Body of pancreas (tissue), 4 donors: Measurements from ENCODE around the gene CAMK2N2. TPM values are rescaled to one million over a fixed set of nuclear protein-coding genes. Genes with fewer than 3 reads are reported as not detected.
A peak's percentile ranks its signal among the peaks of the same experiment; 100 is the strongest.

Source experiments
- ATAC-seq: fragments of 150-250 bp; one replicate; pipeline ENCODE4 v1.9.1; 2016
- DNase-seq, 4 donors: peaks; one replicate each; pipeline ENCODE4 v3.0.0-alpha.2; 2019
- H3K27ac ChIP-seq, 4 donors: fragments of 200-600 bp; sonication (generic); 1 replicate in 3 of 4; 2 replicates in 1 of 4; pipeline versions ENCODE4 v1.5.1 to v1.6.1; 2016 to 2019; ENCODE audit warnings: mild to moderate bottlenecking in 1 of 4, mixed read lengths in 1 of 4, moderate library complexity in 1 of 4
- H3K27me3 ChIP-seq, 2 donors: fragments of 200-600 bp; sonication (generic); one replicate each; pipeline ENCODE4 v1.6.0; 2016; ENCODE audit warnings: mild to moderate bottlenecking in 1 of 2
- H3K36me3 ChIP-seq, 2 donors: fragments of 200-600 bp; sonication (generic); replicated peaks in 1 of 2; 2 replicates each; pipeline ENCODE4 v1.5.1; 2016; ENCODE audit warnings: low read depth in 2 of 2; ENCODE audit not compliant: insufficient read depth in 1 of 2
- H3K4me1 ChIP-seq: fragments of 200-600 bp; sonication (generic); one replicate; pipeline ENCODE4 v1.6.0; 2016
- H3K4me3 ChIP-seq, 2 donors: fragments of 200-600 bp; sonication (generic); 1 replicate in 1 of 2; 2 replicates in 1 of 2; pipeline ENCODE4 v1.5.1; 2016 to 2019
- H3K9me3 ChIP-seq, 3 donors: fragments of 200-600 bp; sonication (generic); 1 replicate in 2 of 3; 2 replicates in 1 of 3; pipeline ENCODE4 v1.5.1; 2016
- CTCF ChIP-seq, 7 experiments: fragments of 450-650 bp in 4 of 7; fragments of 200-600 bp in 3 of 7; sonication (generic) in 3 of 7; IDR thresholded peaks; one replicate each; pipeline ENCODE4 v1.5.1; 2016 to 2019; ENCODE audit warnings: antibody characterized with exemption in 7 of 7
- POLR2A ChIP-seq, 3 donors: fragments of 450-650 bp; IDR thresholded peaks; one replicate each; pipeline ENCODE4 v1.6.1; 2016; ENCODE audit warnings: antibody characterized with exemption in 3 of 3, mild to moderate bottlenecking in 2 of 3
- WGBS, 2 donors: methylation state at CpG; one replicate each; pipeline ENCODE4 v1.1.5; 2017; 5-methylcytosine and 5-hydroxymethylcytosine counted together
- intact Hi-C: fragments of 100-400 bp; cut with DNase I; formaldehyde crosslinking; loops from one replicate; pipeline ENCODE4 v1.15.1; 2023
- microRNA counts, 2 donors: library from miRNA; unstranded; fragments of <30 nt; microRNA quantifications; one replicate each; lab custom pipeline; 2017
- microRNA-seq, 2 donors: library from miRNA; unstranded; fragments of <30 nt; microRNA quantifications; one replicate each; pipeline ENCODE4, GENCODE V29; 2016; ENCODE audit warnings: borderline number of aligned reads in 2 of 2, borderline replicate concordance in 2 of 2
- small RNA-seq: library from RNA; depleted of rRNA; stranded (forward); fragments of <200 nt; gene quantifications from one replicate; pipeline ENCODE3, GENCODE V24; 2016
- total RNA-seq, 2 donors: library from RNA; depleted of rRNA; stranded (reverse); fragments of >200 nt; gene quantifications; one replicate each; pipeline ENCODE4 v1.1.0, GENCODE V29; 2016

The CAMK2N2 gene
- total RNA-seq, 2 donors from 2014 or later = 1.6 to 1.8 TPM

- H3K4me1 ChIP-seq = no peaks in the 10 kb centered on the region
- TF ChIP-seq POLR2A (IDR thresholded peaks at IDR 0.05) = no peak
- TF ChIP-seq CTCF (IDR thresholded peaks at IDR 0.05) = no peak
Measured at GRCh38 chr3:184222521-184222920, 38.8 kb downstream of the CAMK2N2 start.

GRCh38 chr3:184218814-184219213, 42.5 kb downstream of the CAMK2N2 start:
- 58 to 63% methylated on average over 4 of the region's 4 CpGs for WGBS, 2 donors
- no peak overlapping the region for H3K4me3 ChIP-seq
- H3K27ac ChIP-seq = no peak overlapping the region
- intact Hi-C loops = no loop called here
- H3K27me3 ChIP-seq = peaks cover 0 to 3% of the 10 kb centered on the region in 2 donors
- ATAC-seq (no peak), DNase-seq (no peak)
- H3K4me1 ChIP-seq = no peaks in the 10 kb centered on the region
- TF ChIP-seq CTCF (IDR thresholded peaks at IDR 0.05) (no peak), POLR2A (IDR thresholded peaks at IDR 0.05) (no peak)
- H3K36me3 ChIP-seq = no peaks in the 10 kb centered on the region
- no peaks in the 10 kb centered on the region for H3K9me3 ChIP-seq

More at GRCh38 chr3:184222521-184222920, 38.8 kb downstream of the CAMK2N2 start:
- Histone ChIP-seq H3K27me3 (peaks cover 0 to 3% of the 10 kb centered on the region in 2 donors), H3K27ac (no peak overlapping the region), H3K4me3 (no peak overlapping the region), H3K9me3 (no peaks in the 10 kb centered on the region), H3K36me3 (no peaks in the 10 kb centered on the region)
- intact Hi-C loops = no loop called here
- no peak for DNase-seq
- ATAC-seq = no peak
- 48 to 55% methylated on average over 3 of the region's 3 CpGs for WGBS, 2 donors

GRCh38 chr3:184211718-184212117, 49.6 kb downstream of the CAMK2N2 start:
- DNase-seq = no peak
- Histone ChIP-seq H3K9me3 (no peaks in the 10 kb centered on the region), H3K27ac (no peak overlapping the region), H3K4me1 (no peaks in the 10 kb centered on the region), H3K4me3 (no peak overlapping the region), H3K27me3 (no peaks in the 10 kb centered on the region), H3K36me3 (no peaks in the 10 kb centered on the region)
- 77 to 85% methylated on average over 5 of the region's 5 CpGs for WGBS, 2 donors
- no peak for TF ChIP-seq CTCF (IDR thresholded peaks at IDR 0.05)
- no peak for TF ChIP-seq POLR2A (IDR thresholded peaks at IDR 0.05)
- no peak for ATAC-seq
- intact Hi-C loops = no loop called here

GRCh38 chr3:184211297-184211696, 50.1 kb downstream of the CAMK2N2 start:
- ATAC-seq (no peak), DNase-seq (no peak)
- no peaks in the 10 kb centered on the region for H3K4me1 ChIP-seq
- H3K36me3 ChIP-seq = no peaks in the 10 kb centered on the region
- intact Hi-C loops = no loop called here
- 34 to 37% methylated on average over 5 of the region's 5 CpGs for WGBS, 2 donors
- no peaks in the 10 kb centered on the region for H3K9me3 ChIP-seq
- H3K4me3 ChIP-seq = no peak overlapping the region
- TF ChIP-seq POLR2A (IDR thresholded peaks at IDR 0.05) (no peak), CTCF (IDR thresholded peaks at IDR 0.05) (no peak)
- no peak overlapping the region for H3K27ac ChIP-seq
- H3K27me3 ChIP-seq = no peaks in the 10 kb centered on the region

MicroRNAs within 50 kb of the gene (microRNA counts, 767-probe panel; counts per million panel counts)
- microRNA hsa-miR-1224-3p (lab: Ali Mortazavi, UCI) (0 to 736 counts per million in 2 donors), microRNA hsa-miR-1224-5p (lab: Ali Mortazavi, UCI) (0 to 736 counts per million in 2 donors)

Small RNA genes within 50 kb of the gene (microRNA-seq; reads per million reads assigned to microRNA genes)
- 17.7 to 35.9 reads per million in 2 donors for gene MIR1224

Small RNA genes within 50 kb of the gene (small RNA-seq; reads per million reads assigned to genes)
- 6.9 reads per million, percentile 90 among the genes with 10 or more reads in this experiment for gene MIR1224

Other genes with a start within 250 kb of the CAMK2N2 start
- gene ABCC5, start 243.7 kb downstream of the CAMK2N2 start, total RNA-seq = 10 to 100 TPM; 17.1 to 20.1 TPM
- not detected for gene HTR3D, start 229.8 kb downstream of the CAMK2N2 start, total RNA-seq
- gene HTR3C, start 208.5 kb downstream of the CAMK2N2 start, total RNA-seq = not detected
- gene HTR3E, start 164.5 kb downstream of the CAMK2N2 start, total RNA-seq = not detected
- 10 to 100 TPM in 1 of 2 donors, 1 to 10 TPM in 1; 9.9 to 21.8 TPM for gene EIF2B5, start 126.2 kb downstream of the CAMK2N2 start, total RNA-seq
- gene DVL3, start 106.2 kb downstream of the CAMK2N2 start, total RNA-seq = 10 to 100 TPM; 40.0 to 53.4 TPM
- 10 to 100 TPM; 53.4 to 70.9 TPM for gene AP2M1, start 86.7 kb downstream of the CAMK2N2 start, total RNA-seq
- 10 to 100 TPM; 41.8 to 46.1 TPM for gene ABCF3, start 75.4 kb downstream of the CAMK2N2 start, total RNA-seq
- 10 to 100 TPM in 1 of 2 donors, 1 to 10 TPM in 1; 6.0 to 15.8 TPM for gene VWA5B2, start 32.0 kb downstream of the CAMK2N2 start, total RNA-seq
- gene ALG3, start 12.6 kb downstream of the CAMK2N2 start, total RNA-seq = 10 to 100 TPM; 32.4 to 67.6 TPM
- gene EEF1AKMT4, start 11.9 kb downstream of the CAMK2N2 start, total RNA-seq = 1 to 10 TPM; 3.0 to 3.4 TPM
- gene ECE2, start 14.5 kb upstream of the CAMK2N2 start, total RNA-seq = 10 to 100 TPM; 11.7 to 18.8 TPM
- gene PSMD2, start 37.7 kb upstream of the CAMK2N2 start, total RNA-seq = 10 to 100 TPM; 75.0 to 83.7 TPM
- gene EIF4G1, start 53.1 kb upstream of the CAMK2N2 start, total RNA-seq = 100 to 1,000 TPM; 146 to 213 TPM
- gene FAM131A, start 76.0 kb upstream of the CAMK2N2 start, total RNA-seq = 10 to 100 TPM; 11.5 to 13.5 TPM
- 10 to 100 TPM in 1 of 2 donors, 1 to 10 TPM in 1; 7.5 to 12.2 TPM for gene CLCN2, start 100.1 kb upstream of the CAMK2N2 start, total RNA-seq
- gene POLR2H, start 100.2 kb upstream of the CAMK2N2 start, total RNA-seq = 100 to 1,000 TPM in 1 of 2 donors, 10 to 100 TPM in 1; 32.4 to 137 TPM
- gene THPO, start 116.7 kb upstream of the CAMK2N2 start, total RNA-seq = not detected
- 10 to 100 TPM; 47.2 to 50.4 TPM for gene CHRD, start 118.5 kb upstream of the CAMK2N2 start, total RNA-seq